B cell (primary cell): Measurements from ENCODE around the gene GRIK2. TPM values are rescaled to one million over a fixed set of nuclear protein-coding genes. Genes with fewer than 3 reads are reported as not detected.

Source experiments
- ATAC-seq: fragments of 200-7000 bp; cut with Tn5 transposase; one replicate; pipeline ENCODE4 v1.10.0; 2021; ENCODE audit warnings: low read depth, mild to moderate bottlenecking, moderate number of reproducible peaks, moderate library complexity
- CTCF ChIA-PET: fragments of 350-600 bp; sonication (Branson Sonifier 250); formaldehyde crosslinking; loops from one replicate; lab custom pipeline; 2021; ENCODE audit warnings: antibody characterized with exemption, inconsistent platforms; lab: Charles Lee
- POLR2A ChIA-PET: fragments of 350-600 bp; sonication (Branson Sonifier 250); formaldehyde crosslinking; loops from one replicate; lab custom pipeline; 2021; ENCODE audit warnings: antibody characterized with exemption; lab: Charles Lee
- DNase-seq: peaks from one replicate; pipeline ENCODE4 v3.0.0; 2013
- H2AFZ ChIP-seq: 2 replicates; pipeline ENCODE4 v1.6.1; 2012; ENCODE audit warnings: mild to moderate bottlenecking, low read depth, low read length; ENCODE audit not compliant: insufficient read depth, poor library complexity, severe bottlenecking
- H3K27ac ChIP-seq, 2 donors: 1 replicate in 1 of 2; 2 replicates in 1 of 2; pipeline ENCODE4 v1.5.1; 2012 to 2013; ENCODE audit warnings: low read length in 2 of 2, mild to moderate bottlenecking in 2 of 2, moderate library complexity in 1 of 2
- H3K27me3 ChIP-seq, 4 experiments: fragments of 200-600 bp in 1 of 4; sonication (generic) in 1 of 4; replicated peaks in 1 of 4; 1 replicate in 2 of 4; 2 replicates in 2 of 4; pipeline versions ENCODE4 v1.6.1 to v1.7.0; 2013 to 2016; ENCODE audit warnings: low read length in 3 of 4, mild to moderate bottlenecking in 2 of 4, mixed read lengths in 1 of 4, moderate library complexity in 1 of 4; ENCODE audit not compliant: insufficient read depth in 4 of 4, control insufficient read depth in 3 of 4; ENCODE audit errors: control extremely low read depth in 1 of 4
- H3K36me3 ChIP-seq, 2 experiments: replicated peaks in 1 of 2; 1 replicate in 1 of 2; 2 replicates in 1 of 2; pipeline versions ENCODE4 v1.6.1 to v1.7.1; 2013; ENCODE audit warnings: low read length in 1 of 2; ENCODE audit not compliant: insufficient read depth in 2 of 2, control insufficient read depth in 1 of 2; ENCODE audit errors: control extremely low read depth in 1 of 2, extremely low read depth in 1 of 2
- H3K4me1 ChIP-seq, 2 donors: fragments of 200-600 bp in 1 of 2; sonication (generic) in 1 of 2; 1 replicate in 1 of 2; 2 replicates in 1 of 2; pipeline versions ENCODE4 v1.5.1 to v1.6.1; 2013 to 2017; ENCODE audit warnings: low read length in 2 of 2; ENCODE audit not compliant: control insufficient read depth in 2 of 2, insufficient read depth in 2 of 2
- H3K4me2 ChIP-seq: replicated peaks from 2 replicates; pipeline ENCODE3; 2012; ENCODE audit warnings: mild to moderate bottlenecking, low read depth, low read length; ENCODE audit not compliant: poor library complexity, severe bottlenecking
- H3K4me3 ChIP-seq, 5 experiments: fragments of 200-600 bp in 1 of 5; sonication (generic) in 1 of 5; 1 replicate in 3 of 5; 2 replicates in 2 of 5; pipeline versions ENCODE4 v1.5.1 to v1.7.0; 2011 to 2016; ENCODE audit warnings: low read length in 4 of 5, mild to moderate bottlenecking in 4 of 5, low read depth in 2 of 5, control low read depth in 1 of 5, moderate library complexity in 1 of 5; ENCODE audit not compliant: insufficient read depth in 1 of 5; ENCODE audit errors: control extremely low read depth in 1 of 5, extremely low read depth in 1 of 5
- H3K79me2 ChIP-seq: fragments of 200-600 bp; sonication (generic); one replicate; pipeline ENCODE4 v1.6.0; 2016; ENCODE audit warnings: low read length; ENCODE audit not compliant: control insufficient read depth, insufficient read depth
- H3K9ac ChIP-seq: fragments of 200-600 bp; sonication (generic); 2 replicates; pipeline ENCODE4 v1.6.1; 2017; ENCODE audit warnings: mild to moderate bottlenecking, low read length, moderate library complexity
- H3K9me3 ChIP-seq, 3 donors: one replicate each; pipeline versions ENCODE4 v1.6.1 to v1.7.1; 2013; ENCODE audit warnings: low read length in 2 of 3; ENCODE audit not compliant: control insufficient read depth in 2 of 3, insufficient read depth in 1 of 3; ENCODE audit errors: control extremely low read depth in 1 of 3
- H4K20me1 ChIP-seq: 2 replicates; pipeline ENCODE4 v1.6.0; 2012; ENCODE audit warnings: mild to moderate bottlenecking, low read length; ENCODE audit not compliant: insufficient read depth, control insufficient read depth, poor library complexity, severe bottlenecking
- H3K27ac Mint-ChIP-seq: one replicate; pipeline ENCODE4 v1.8.0; 2021; ENCODE audit warnings: mixed read lengths
- H3K27me3 Mint-ChIP-seq: one replicate; pipeline ENCODE4 v1.8.0; 2021; ENCODE audit warnings: mixed read lengths
- H3K4me1 Mint-ChIP-seq: one replicate; pipeline ENCODE4 v1.8.0; 2021; ENCODE audit warnings: mixed read lengths
- H3K4me3 Mint-ChIP-seq: one replicate; pipeline ENCODE4 v1.8.0; 2021; ENCODE audit warnings: mixed read lengths
- H3K9me3 Mint-ChIP-seq: one replicate; pipeline ENCODE4 v1.8.0; 2022; ENCODE audit warnings: mixed read lengths; ENCODE audit not compliant: insufficient read depth
- CTCF ChIP-seq: fragments of 200-600 bp; IDR thresholded peaks from one replicate; pipeline ENCODE4 v1.8.0; 2022; ENCODE audit warnings: antibody characterized with exemption, mild to moderate bottlenecking
- EZH2 ChIP-seq: IDR thresholded peaks from 2 replicates; pipeline ENCODE4 v1.6.1; 2012; ENCODE audit warnings: borderline replicate concordance, low read depth, mild to moderate bottlenecking, moderate library complexity, low read length; ENCODE audit not compliant: insufficient read depth, poor library complexity, severe bottlenecking
- WGBS: methylation state at CpG from one replicate; pipeline ENCODE4 v1.1.5; 2013; ENCODE audit warnings: missing lambda C conversion rate; ENCODE audit not compliant: insufficient coverage; 5-methylcytosine and 5-hydroxymethylcytosine counted together
- intact Hi-C: fragments of 100-400 bp; cut with micrococcal nuclease; formaldehyde crosslinking; loops from one replicate; pipeline ENCODE4 v1.10.0; 2022
- polyA plus RNA-seq: library from polyadenylated mRNA; depleted of rRNA; stranded (reverse); fragments of >200 nt; gene quantifications from 2 replicates; pipeline ENCODE4 v1.2.3, GENCODE V29; 2012
- total RNA-seq, 2 donors: library from RNA; stranded (reverse); fragments of 120-200 nt in 1 of 2; gene quantifications; 1 replicate in 1 of 2; 2 replicates in 1 of 2; pipeline versions ENCODE4 v1.2.3 to v1.2.4, GENCODE V29; 2013 to 2022

The GRIK2 gene
- total and polyA plus RNA-seq, 2 donors (not counting 1 experiment from before 2014, with no cell fraction given) = not detected

GRCh38 chr6:101558712-101559111 is 165.2 kb downstream of the GRIK2 start:
- H3K4me3 ChIP-seq = no peak overlapping the region
- WGBS = no CpG with 5 or more reads among the region's 2 CpGs
- H3K27me3 ChIP-seq = no peaks in the 10 kb centered on the region
- no peak overlapping the region for H3K4me3 Mint-ChIP-seq
- H3K27ac Mint-ChIP-seq = no peak overlapping the region
- H3K9me3 Mint-ChIP-seq = no peaks in the 10 kb centered on the region
- ChIA-PET CTCF (no interaction called here), POLR2A (no interaction called here)
- no peak overlapping the region for H2AFZ ChIP-seq
- H3K4me2 ChIP-seq = no peak overlapping the region
- H3K9me3 ChIP-seq = no peaks in the 10 kb centered on the region
- no peaks in the 10 kb centered on the region for H3K4me1 Mint-ChIP-seq
- no peaks in the 10 kb centered on the region for H4K20me1 ChIP-seq
- no peaks in the 10 kb centered on the region for H3K36me3 ChIP-seq
- no peak for DNase-seq
- no peak overlapping the region for H3K27ac ChIP-seq
- H3K4me1 ChIP-seq = no peaks in the 10 kb centered on the region
- no peaks in the 10 kb centered on the region for H3K27me3 Mint-ChIP-seq
- intact Hi-C loops = no loop called here
- no peaks in the 10 kb centered on the region for H3K79me2 ChIP-seq
- TF ChIP-seq CTCF (no peak), EZH2 (no peak)
- no peak overlapping the region for H3K9ac ChIP-seq
- ATAC-seq = no peak

GRCh38 chr6:101572627-101573026 is 179.1 kb downstream of the GRIK2 start:
- TF ChIP-seq CTCF (no peak), EZH2 (no peak)
- H3K9me3 ChIP-seq = no peaks in the 10 kb centered on the region
- H3K4me1 ChIP-seq = no peaks in the 10 kb centered on the region
- ATAC-seq (no peak), DNase-seq (no peak)
- intact Hi-C loops = no loop called here
- no peaks in the 10 kb centered on the region for H3K27me3 ChIP-seq
- H3K4me3 ChIP-seq = no peak overlapping the region
- ChIA-PET POLR2A (no interaction called here), CTCF (no interaction called here)
- H3K4me1 Mint-ChIP-seq = no peaks in the 10 kb centered on the region
- no peak overlapping the region for H3K4me3 Mint-ChIP-seq
- no peak overlapping the region for H3K27ac Mint-ChIP-seq
- H3K4me2 ChIP-seq = no peak overlapping the region
- no peak overlapping the region for H3K27ac ChIP-seq
- no peaks in the 10 kb centered on the region for H3K36me3 ChIP-seq
- H4K20me1 ChIP-seq = no peaks in the 10 kb centered on the region
- H3K9ac ChIP-seq = no peak overlapping the region
- 100% methylated on average over 2 of the region's 4 CpGs for WGBS
- H3K27me3 Mint-ChIP-seq = no peaks in the 10 kb centered on the region
- H3K9me3 Mint-ChIP-seq = no peaks in the 10 kb centered on the region
- no peaks in the 10 kb centered on the region for H3K79me2 ChIP-seq
- no peak overlapping the region for H2AFZ ChIP-seq
